K562 (cell line): ENCODE results near the gene ZNF502. TPM values are rescaled to one million over a fixed set of nuclear protein-coding genes. Genes with fewer than 3 reads are reported as not detected.

Experiments used
- ESRRA ChIP-seq: fragments of 450-650 bp; IDR thresholded peaks from 2 replicates; pipeline ENCODE4 v1.6.1; 2014; ENCODE audit warnings: low read depth, mild to moderate bottlenecking, moderate library complexity, borderline replicate concordance
- LEF1 ChIP-seq: fragments of 450-650 bp; IDR thresholded peaks from 2 replicates; pipeline ENCODE4 v1.6.1; 2016; ENCODE audit warnings: mild to moderate bottlenecking
- NFIC ChIP-seq: fragments of 450-650 bp; IDR thresholded peaks from 2 replicates; pipeline ENCODE4 v1.6.1; 2017; ENCODE audit warnings: mild to moderate bottlenecking, inconsistent platforms
- POLR2AphosphoS2 ChIP-seq: IDR thresholded peaks from 2 replicates; pipeline ENCODE4 v1.6.1; 2012; ENCODE audit warnings: low read length, improper control_type of control experiment
- SLC30A9 ChIP-seq: fragments of 250-450 bp; sonication (Bioruptor Pico); IDR thresholded peaks from 2 replicates; pipeline ENCODE4 v1.8.0; 2022; ENCODE audit warnings: mild to moderate bottlenecking, moderate library complexity
- SUPT5H ChIP-seq: fragments of 450-650 bp; IDR thresholded peaks from 2 replicates; pipeline ENCODE4 v1.6.1; 2016
- TAL1 ChIP-seq: fragments of 450-650 bp; IDR thresholded peaks from 2 replicates; pipeline ENCODE4 v1.6.1; 2016; ENCODE audit warnings: mild to moderate bottlenecking
- TBP ChIP-seq: optimal IDR thresholded peaks from 2 replicates; pipeline ENCODE3; 2011; ENCODE audit warnings: low read depth, low read length, improper control_type of control experiment
- TCF3 ChIP-seq: sonication (generic); formaldehyde crosslinking; IDR thresholded peaks from 2 replicates; pipeline ENCODE4 v1.4.0; 2020; ENCODE audit warnings: mild to moderate bottlenecking, missing genetic modification reagents
- TRIM28 ChIP-seq: fragments of 450-650 bp; IDR thresholded peaks from 2 replicates; pipeline ENCODE4 v1.6.1; 2017
- ZBTB1 ChIP-seq: sonication (generic); formaldehyde crosslinking; IDR thresholded peaks from 2 replicates; pipeline ENCODE4 v1.8.1; 2023; ENCODE audit warnings: missing genetic modification reagents, low read depth, mild to moderate bottlenecking, borderline replicate concordance
- polyA plus RNA-seq, 8 experiments: library from polyadenylated mRNA; depleted of rRNA in 4 of 8; stranded (reverse) in 5 of 8; unstranded in 3 of 8; fragments of >200 nt; fragmentation: Nextera tagmentation in 2 of 8; fragmentation: Illumina TruSeq in 1 of 8; extraction: Ambion mirVana in 2 of 8; extraction: Trizol in 1 of 8; gene quantifications; 2 replicates each; pipeline versions ENCODE4 v1.2.1 to v1.2.3, GENCODE V29; 2011 to 2014; ENCODE audit warnings: inconsistent platforms in 1 of 8, missing spikeins in 1 of 8
- total RNA-seq, 7 experiments: library from RNA; depleted of rRNA in 6 of 7; stranded (reverse); fragments of >200 nt in 6 of 7; fragmentation: Illumina TruSeq in 2 of 7; extraction: Trizol in 2 of 7; gene quantifications; 2 replicates each; pipeline versions ENCODE4 v1.2.1 to v1.2.3, GENCODE V29; 2011 to 2021; ENCODE audit warnings: low replicate concordance in 1 of 7
- TF ChIP-seq, protein P1 (sequence below): fragments of 150-350 bp; conservative IDR thresholded peaks from 2 replicates; pipeline ENCODE4 v1.6.1; 2014; ENCODE audit warnings: low read length
- TF ChIP-seq, protein P2 (sequence below): fragments of 250-450 bp; sonication (Bioruptor Pico); IDR thresholded peaks from 2 replicates; pipeline ENCODE4 v1.9.0; 2021; ENCODE audit warnings: mild to moderate bottlenecking, inconsistent platforms
- TF ChIP-seq, protein P3 (sequence below): fragments of 450-650 bp; IDR thresholded peaks from 2 replicates; pipeline ENCODE4 v1.6.1; 2016; ENCODE audit warnings: low read depth

The ZNF502 gene
- total and polyA plus RNA-seq, 9 of the 15 experiments (the other 6 are each of a cell fraction or from before 2014, with no cell fraction given), result 0.38 to 0.98 (median 0.67) TPM

DNA sequence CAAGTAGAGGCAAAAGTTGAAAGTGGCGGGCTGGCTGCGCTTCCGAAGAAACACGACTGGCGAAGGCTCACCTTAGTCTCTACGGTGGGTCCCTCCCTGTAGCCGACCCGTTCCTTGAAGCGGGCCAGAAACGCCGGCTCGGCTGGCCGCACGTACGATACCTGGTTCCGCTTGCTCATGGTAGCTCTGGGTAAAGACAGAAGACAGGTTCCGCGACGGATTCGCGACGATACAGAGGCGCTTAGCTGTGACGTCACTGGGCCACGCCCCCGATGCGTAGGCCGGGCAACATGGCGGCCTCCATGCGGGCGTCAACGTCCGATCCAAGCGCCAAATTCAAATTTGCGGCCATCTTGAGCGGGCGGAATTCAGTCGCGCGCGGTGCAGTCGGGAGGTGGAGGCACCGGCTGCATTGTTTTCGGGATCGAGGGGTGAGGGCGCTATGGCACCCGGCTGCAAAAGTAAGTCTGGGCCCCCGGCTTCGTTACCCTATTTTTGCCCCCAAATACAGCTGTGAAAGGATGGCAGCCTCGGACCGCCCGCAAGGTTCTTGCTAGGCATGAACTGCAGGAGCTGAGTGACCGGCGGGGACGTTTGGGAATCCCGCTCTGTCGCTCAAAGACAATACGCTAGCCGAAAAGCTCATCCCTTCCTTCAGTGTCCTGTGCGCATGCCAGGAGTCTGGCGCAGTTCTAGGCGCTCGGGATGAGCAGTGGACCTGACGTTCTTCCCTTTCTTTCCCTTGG, 49.1 kb downstream of the ZNF502 start, which contains the start of the genes KIAA1143 and KIF15 (continued):
- TF ChIP-seq, protein P1, sequence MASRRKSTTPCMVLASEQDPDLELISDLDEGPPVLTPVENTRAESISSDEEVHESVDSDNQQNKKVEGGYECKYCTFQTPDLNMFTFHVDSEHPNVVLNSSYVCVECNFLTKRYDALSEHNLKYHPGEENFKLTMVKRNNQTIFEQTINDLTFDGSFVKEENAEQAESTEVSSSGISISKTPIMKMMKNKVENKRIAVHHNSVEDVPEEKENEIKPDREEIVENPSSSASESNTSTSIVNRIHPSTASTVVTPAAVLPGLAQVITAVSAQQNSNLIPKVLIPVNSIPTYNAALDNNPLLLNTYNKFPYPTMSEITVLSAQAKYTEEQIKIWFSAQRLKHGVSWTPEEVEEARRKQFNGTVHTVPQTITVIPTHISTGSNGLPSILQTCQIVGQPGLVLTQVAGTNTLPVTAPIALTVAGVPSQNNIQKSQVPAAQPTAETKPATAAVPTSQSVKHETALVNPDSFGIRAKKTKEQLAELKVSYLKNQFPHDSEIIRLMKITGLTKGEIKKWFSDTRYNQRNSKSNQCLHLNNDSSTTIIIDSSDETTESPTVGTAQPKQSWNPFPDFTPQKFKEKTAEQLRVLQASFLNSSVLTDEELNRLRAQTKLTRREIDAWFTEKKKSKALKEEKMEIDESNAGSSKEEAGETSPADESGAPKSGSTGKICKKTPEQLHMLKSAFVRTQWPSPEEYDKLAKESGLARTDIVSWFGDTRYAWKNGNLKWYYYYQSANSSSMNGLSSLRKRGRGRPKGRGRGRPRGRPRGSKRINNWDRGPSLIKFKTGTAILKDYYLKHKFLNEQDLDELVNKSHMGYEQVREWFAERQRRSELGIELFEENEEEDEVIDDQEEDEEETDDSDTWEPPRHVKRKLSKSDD, result peak; percentile 97
- TF ChIP-seq, protein P2, sequence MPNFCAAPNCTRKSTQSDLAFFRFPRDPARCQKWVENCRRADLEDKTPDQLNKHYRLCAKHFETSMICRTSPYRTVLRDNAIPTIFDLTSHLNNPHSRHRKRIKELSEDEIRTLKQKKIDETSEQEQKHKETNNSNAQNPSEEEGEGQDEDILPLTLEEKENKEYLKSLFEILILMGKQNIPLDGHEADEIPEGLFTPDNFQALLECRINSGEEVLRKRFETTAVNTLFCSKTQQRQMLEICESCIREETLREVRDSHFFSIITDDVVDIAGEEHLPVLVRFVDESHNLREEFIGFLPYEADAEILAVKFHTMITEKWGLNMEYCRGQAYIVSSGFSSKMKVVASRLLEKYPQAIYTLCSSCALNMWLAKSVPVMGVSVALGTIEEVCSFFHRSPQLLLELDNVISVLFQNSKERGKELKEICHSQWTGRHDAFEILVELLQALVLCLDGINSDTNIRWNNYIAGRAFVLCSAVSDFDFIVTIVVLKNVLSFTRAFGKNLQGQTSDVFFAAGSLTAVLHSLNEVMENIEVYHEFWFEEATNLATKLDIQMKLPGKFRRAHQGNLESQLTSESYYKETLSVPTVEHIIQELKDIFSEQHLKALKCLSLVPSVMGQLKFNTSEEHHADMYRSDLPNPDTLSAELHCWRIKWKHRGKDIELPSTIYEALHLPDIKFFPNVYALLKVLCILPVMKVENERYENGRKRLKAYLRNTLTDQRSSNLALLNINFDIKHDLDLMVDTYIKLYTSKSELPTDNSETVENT (CRISPR knock-in tag), result peak; percentile 60; the same call in 1 of the 2 replicates
- TF ChIP-seq, protein P3, sequence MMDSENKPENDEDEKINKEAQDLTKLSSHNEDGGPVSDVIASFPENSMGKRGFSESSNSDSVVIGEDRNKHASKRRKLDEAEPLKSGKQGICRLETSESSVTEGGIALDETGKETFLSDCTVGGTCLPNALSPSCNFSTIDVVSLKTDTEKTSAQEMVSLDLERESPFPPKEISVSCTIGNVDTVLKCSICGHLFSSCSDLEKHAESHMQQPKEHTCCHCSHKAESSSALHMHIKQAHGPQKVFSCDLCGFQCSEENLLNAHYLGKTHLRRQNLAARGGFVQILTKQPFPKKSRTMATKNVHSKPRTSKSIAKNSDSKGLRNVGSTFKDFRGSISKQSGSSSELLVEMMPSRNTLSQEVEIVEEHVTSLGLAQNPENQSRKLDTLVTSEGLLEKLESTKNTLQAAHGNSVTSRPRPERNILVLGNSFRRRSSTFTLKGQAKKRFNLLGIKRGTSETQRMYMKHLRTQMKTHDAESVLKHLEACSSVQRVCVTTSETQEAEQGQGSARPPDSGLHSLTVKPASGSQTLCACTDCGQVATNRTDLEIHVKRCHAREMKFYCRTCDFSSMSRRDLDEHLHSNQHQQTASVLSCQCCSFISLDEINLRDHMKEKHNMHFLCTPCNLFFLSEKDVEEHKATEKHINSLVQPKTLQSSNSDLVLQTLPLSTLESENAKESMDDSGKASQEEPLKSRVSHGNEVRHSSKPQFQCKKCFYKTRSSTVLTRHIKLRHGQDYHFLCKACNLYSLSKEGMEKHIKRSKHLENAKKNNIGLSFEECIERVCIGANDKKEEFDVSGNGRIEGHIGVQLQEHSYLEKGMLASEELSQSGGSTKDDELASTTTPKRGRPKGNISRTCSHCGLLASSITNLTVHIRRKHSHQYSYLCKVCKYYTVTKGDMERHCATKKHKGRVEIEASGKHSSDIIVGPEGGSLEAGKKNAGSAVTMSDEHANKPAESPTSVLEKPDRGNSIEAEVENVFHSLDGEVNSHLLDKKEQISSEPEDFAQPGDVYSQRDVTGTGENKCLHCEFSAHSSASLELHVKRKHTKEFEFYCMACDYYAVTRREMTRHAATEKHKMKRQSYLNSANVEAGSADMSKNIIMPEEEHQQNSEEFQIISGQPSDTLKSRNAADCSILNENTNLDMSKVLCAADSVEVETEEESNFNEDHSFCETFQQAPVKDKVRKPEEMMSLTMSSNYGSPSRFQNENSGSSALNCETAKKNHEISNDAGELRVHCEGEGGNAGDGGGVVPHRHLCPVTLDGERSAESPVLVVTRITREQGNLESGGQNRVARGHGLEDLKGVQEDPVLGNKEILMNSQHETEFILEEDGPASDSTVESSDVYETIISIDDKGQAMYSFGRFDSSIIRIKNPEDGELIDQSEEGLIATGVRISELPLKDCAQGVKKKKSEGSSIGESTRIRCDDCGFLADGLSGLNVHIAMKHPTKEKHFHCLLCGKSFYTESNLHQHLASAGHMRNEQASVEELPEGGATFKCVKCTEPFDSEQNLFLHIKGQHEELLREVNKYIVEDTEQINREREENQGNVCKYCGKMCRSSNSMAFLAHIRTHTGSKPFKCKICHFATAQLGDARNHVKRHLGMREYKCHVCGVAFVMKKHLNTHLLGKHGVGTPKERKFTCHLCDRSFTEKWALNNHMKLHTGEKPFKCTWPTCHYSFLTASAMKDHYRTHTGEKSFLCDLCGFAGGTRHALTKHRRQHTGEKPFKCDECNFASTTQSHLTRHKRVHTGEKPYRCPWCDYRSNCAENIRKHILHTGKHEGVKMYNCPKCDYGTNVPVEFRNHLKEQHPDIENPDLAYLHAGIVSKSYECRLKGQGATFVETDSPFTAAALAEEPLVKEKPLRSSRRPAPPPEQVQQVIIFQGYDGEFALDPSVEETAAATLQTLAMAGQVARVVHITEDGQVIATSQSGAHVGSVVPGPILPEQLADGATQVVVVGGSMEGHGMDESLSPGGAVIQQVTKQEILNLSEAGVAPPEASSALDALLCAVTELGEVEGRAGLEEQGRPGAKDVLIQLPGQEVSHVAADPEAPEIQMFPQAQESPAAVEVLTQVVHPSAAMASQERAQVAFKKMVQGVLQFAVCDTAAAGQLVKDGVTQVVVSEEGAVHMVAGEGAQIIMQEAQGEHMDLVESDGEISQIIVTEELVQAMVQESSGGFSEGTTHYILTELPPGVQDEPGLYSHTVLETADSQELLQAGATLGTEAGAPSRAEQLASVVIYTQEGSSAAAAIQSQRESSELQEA, result no peak
- TF ChIP-seq TCF3 (no peak; the same call in 1 of the 2 replicates), POLR2AphosphoS2 (0 out of 2 replicates have a peak, but pooled peaks have one; percentile 53), TBP (peak; percentile 88), TRIM28 (peak; percentile 54), SUPT5H (peak; percentile 89), ZBTB1 (peak; percentile 67; the same call in 1 of the 2 replicates), LEF1 (peak; percentile 14; the same call in 1 of the 2 replicates), ESRRA (peak; percentile 77; the same call in 1 of the 2 replicates), NFIC (peak; percentile 55; the same call in 1 of the 2 replicates), SLC30A9 (CRISPR knock-in tag) (no peak), TAL1 (no peak)
